HG02588 (cell line): ENCODE results near the gene SERPINA3.

Experiments
- ATAC-seq: cut with Tn5 transposase; IDR thresholded peaks from one replicate; pipeline ENCODE4 v1.9.1; 2021; ENCODE audit warnings: mild to moderate bottlenecking, moderate library complexity; ENCODE audit not compliant: unreplicated experiment

Gene SERPINA3

DNA sequence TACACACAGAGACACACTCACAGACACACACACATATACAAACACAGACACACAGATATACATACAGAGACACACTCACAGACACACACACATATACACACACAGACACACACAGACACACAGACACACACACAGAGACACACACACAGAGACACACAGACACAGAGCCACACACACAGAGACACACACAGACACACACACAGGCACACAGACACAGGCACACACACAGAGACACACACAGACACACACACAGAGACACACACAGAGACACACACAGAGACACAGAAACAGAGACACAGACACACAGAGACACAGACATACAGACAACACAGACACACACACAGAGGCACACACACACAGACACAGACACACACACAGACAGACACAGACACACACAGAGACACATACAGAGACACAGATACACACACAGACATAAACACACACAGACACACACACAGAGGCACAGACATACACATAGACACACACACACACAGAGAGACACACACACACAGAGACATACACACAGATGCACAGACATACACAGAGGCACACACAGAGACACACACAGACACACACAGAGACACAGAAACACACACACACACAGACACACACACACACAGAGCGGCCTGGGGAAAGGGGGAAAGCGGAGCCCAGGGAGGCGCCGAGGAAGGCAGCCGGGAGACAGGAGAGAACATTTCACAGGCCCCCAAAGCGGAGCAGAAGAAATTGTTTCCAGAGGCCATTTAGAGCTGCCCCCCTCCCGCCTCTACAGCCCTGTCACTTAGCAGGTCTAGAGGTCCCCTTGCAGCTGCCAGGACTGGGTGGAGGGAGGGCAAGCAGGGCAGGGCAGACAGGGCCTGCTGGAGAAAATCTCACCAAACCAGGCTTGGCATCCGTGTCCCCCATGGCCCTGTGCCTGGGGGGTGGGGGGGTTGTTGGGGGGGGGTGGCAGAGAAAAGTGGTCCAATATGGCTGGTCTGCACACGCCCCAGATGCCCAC is 38.9 kb downstream of the SERPINA3 start:
- ATAC-seq = no peak

DNA sequence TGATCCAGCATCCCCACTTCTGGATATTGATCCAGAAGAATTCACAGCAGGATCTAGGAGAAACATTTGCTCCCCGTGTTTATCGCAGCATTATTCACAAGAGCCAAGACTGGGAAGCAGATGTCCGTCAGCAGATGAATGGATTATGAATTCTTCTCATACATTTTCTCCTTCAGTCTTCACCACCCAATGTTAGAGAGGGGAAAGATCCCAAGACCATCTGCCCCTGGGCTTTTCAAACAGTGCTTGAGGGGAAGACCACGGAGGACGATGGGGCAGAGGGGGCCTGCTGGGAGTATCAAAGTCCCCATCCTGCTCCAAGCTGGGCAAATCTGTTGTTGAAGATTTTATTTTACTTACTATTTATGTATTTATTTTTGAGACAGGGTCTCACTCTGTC is 41.1 kb downstream of the SERPINA3 start:
- ATAC-seq = no peak

DNA sequence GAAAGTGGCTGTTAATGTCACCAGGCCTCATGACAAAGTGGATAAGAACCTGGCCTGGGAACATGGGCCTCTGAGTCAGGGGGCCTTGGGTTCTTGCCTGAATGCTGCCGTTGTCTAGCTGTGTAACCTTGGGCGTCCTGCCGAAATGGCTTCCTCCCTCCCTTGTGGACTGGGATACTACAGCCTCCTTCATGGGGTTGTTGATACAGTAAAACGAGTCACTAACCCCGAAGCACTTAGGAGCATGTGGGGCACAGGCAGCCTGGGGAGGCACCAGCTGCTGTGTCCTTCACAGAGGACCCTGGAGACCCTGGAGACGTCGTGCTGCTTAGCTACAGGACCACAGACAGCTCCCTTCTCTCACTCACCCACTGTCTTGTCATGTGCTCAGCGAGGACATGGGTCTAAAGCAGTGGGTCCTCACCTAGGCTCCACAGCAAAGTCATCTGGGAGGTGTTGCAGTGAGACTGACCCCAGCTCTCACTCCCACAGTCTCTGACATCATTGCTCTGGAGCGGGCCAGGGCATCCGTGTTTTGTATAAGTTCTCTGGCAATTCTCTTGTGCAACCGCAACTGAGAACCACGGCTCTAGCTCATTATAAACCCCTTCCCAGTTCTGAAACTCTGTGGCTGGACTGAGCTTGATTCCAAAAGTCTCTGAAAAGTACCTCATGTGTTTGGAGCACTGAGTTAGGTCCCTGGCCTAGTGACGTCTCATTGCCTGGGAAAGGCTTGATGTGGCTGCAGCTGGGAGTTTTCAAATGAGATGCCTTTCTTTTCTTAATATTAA is 42.1 kb downstream of the SERPINA3 start:
- ATAC-seq = no peak

DNA sequence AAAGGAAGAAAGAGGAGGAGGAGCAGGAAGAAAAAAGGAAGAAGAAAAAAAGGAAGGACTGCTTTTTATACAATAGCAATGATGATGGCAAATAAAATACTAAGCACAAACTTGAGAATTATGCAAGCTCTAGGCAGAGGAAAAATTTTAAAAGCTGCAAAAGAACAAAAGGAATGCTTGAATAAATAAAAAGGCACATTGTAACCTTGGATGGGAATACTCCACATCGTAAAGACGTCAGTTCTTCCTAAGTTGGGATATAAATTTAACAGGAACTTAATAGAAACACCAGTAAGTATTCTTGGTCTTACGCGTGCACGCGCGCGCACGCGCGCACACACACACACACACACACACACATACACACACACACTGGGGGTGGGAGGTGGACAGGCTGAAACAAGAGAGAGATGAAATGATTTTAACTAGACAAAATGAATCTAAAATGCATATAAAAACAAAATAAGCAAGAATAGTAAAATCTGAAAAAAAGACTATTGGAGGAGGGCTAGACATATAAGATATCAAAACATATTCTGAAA is 43.0 kb downstream of the SERPINA3 start:
- no peak for ATAC-seq

DNA sequence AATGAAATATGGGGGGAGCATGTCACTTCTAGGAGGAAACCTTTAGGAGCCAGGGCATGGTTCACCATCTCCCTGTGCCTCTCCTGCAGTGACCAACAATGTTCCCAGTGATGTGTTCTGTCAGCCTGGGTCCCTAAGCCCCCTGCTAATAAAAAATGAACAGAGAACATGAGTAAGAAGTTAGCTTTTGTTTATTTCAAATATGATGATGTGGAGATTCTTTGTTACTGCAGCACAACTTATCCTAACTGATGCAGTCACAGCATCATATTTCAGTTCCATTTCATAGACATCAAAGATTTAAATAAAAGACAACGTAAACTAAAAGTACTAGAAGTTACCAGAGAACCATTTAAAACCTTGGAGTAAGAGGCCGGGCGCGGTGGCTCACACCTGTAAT is 43.9 kb downstream of the SERPINA3 start:
- ATAC-seq = no peak

DNA sequence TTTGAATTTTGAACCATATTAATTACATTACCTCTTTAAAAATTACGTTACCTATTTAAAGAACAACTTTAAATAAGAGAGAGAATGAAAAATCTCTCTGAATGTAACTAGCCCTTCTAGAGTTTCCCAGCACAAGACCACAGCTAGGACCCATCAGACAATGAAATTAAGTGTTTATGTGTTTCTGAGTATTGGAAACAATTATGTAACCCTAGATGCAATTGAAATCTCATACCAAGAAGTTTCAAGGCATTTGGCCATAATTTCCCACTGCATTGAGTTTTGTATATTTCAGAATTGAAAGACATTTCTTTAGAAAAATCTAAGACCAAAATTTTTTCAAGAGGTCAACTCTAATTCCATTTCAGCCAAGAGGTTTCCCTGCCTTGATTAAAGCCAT is 47.1 kb downstream of the SERPINA3 start:
- no peak for ATAC-seq

DNA sequence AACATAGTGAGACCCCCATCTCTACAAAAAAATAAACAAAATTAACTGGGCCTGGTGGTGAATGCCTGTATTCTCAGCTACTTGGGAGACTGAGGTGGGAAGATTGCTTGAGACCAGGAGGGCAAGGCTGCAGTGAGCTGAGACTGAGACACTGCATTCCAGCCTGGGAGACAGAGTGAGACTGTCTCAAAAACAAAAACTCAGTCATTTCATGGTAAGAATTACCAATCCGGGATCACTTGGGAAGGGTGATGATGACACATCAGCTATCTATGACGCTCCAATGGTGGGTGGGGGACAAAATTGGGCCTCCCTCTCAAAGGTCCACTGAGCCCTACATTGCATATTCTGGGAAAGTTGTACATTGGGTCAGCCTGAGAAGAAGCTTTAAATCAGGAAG is 47.7 kb downstream of the SERPINA3 start:
- no peak for ATAC-seq

DNA sequence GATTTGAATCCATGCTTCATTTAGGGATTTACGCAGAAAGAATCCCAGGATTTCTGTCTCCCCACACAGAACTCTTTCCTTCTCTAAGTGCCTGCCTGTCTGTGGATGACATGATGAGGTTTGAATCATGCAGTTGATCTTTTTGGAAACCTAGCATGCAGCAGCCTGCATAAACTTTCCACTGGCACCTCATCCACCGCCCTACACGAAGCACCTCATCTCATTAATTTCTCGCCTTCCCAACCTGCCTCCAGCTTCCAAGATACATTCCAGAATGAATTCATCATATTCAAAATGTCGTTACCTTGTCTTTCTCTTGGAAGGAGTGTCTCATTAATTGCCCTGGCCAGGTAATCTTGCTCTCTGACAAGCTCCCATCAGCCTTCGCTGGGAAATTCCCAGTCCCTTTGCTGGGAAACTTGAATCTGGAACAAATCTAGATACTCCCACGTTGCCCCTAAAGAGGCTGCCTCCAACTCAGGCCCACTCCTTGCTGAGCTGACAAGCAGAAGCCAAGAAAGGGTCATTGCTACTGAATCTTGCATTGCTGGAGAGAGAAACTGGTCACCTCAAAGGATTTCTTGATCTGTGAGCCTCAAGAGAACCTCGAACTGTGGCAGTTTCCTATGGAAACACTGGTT is 48.2 kb downstream of the SERPINA3 start:
- ATAC-seq = no peak

DNA sequence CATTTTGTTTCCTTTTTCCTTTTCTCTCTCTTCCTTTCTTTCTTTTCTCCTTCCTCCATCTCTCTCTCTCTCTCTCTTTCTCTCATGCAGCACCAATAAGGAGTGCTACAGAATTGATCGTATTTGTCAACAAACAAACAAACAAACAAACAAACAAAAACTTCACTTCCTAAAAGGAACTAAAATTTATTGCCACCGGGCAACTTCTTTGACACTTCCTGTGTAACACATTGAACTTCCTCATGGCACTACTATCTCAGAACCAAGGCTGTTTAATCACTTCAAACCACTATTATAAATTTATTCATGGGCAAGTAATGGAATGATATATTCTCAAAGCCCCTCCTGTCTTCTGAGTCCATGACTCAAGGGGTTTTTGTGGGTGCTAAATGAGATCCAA is 51.3 kb downstream of the SERPINA3 start:
- ATAC-seq = no peak

DNA sequence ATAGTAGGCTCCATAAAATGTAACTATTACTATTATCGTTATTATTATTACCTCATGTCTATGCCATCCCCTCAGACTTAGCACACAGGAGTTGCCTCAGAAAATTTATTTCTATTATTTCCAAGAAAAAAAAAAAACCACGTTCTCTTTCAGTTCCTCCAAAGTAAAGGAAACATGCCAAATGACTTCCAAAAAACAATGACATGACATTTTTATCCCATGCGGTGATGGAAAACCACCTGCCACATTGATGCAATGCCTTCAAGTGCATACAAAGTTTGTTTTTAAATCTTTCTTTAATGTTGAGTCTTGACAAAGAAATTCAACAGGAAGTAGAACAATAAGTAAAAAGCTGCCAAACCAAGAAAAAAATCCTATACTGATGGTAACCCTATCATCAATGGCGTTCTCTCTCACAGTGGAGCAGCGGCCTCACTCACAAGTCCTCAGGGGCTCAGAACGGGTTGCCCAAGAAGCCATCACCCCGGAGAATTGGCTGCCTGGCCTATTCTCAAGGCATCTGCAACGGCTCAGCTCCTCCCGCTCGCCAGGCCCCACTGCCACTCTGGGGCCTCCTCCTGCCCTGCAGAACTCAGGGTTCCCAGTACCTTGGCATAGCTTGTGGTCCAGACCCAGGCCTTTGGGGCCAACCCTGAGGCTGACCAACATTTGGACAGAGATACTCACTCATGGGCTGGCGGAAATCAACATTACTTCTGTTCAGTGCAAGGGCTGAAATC is 51.9 kb downstream of the SERPINA3 start:
- ATAC-seq = no peak

DNA sequence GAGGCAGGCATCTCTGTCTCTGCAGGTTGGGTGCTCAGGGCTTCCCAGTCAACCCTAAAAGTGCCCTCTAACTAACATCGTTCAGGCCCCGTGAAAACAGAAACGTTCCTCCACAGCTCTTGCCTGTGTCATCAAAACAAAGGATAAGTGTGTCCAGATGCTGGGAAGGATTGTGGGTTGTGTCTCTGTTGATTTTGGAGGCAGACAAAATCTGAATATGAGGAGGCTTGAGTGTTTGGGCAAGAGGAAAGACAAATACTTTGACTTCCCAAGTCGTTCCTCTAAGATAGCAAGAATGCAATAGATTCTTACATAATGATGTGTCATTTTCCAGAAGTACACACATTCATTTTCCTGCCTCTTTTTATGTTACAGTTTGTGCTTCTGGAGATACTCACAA is 52.9 kb downstream of the SERPINA3 start:
- ATAC-seq = no peak

DNA sequence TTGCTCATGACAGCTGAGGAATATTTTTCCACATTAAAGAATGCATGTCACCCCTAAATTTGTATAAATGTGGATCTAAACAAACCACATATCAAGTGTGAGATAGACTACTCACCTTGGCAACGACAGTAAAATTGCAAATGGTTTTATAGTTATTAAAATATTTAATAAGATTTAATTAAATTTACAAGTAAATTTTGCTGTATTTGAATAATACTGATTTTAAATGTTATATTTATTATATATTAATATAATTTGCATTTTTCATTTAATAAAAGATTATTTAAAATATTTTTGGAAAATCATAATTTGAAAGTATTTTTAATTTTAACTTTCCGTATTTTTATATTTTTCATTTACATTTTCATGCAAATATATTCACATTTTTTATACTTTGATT is 53.4 kb downstream of the SERPINA3 start:
- ATAC-seq = no peak

DNA sequence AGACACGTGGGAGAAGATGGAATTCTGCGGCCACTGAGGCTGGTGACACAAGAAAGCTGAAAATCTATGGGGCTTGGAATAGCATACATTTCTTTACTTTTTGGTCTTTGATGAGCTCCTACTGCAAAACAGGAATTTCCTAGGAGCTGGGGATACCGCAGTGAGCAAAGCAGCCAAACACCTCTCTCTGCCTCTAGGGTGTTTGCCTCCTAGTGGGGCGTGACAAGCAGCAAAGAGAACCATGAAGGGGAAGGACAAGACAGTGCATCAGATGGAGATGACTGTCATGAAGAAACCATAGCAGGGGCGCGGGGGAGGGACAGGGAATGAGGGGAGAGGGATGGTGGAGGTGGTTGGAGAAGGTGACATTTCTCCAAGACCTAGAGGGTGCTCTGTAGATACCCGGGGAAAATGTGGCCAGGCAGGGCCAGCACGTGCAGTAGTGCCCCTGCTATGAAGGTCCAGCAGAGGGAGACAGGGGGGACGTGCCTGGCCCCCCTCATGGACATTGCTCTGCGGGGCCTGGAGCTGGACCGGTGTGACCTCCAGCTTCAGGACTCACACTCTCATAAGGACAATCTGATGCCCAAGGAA is 58.6 kb downstream of the SERPINA3 start:
- ATAC-seq = no peak

DNA sequence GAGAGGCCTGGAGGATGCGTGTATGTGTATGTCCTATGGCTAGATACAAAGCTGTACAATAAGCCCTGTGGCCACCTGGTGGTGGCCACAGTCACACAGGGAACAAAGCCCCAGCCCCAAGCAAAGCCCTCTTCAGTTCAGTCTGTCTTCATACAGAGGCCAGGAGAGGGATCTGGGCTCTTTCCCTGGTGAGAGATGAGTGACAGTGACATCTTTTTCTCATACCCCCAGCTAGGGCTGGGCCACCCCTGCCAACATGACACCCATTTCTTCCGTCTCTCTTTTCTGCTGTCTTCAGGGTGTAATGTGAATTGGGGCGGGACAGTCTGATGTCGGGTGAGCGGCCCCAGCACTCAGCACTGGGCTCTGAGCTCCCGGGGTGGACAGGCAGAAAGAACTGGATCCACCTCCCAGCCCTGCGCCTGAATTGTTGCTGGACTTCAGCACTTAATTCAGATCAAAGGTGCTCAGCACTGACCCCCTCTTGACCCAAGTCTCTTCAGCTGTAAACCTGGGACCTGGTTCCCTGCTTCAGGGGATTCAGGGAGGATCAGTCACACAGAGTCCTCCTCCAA is 59.8 kb downstream of the SERPINA3 start:
- ATAC-seq = no peak

DNA sequence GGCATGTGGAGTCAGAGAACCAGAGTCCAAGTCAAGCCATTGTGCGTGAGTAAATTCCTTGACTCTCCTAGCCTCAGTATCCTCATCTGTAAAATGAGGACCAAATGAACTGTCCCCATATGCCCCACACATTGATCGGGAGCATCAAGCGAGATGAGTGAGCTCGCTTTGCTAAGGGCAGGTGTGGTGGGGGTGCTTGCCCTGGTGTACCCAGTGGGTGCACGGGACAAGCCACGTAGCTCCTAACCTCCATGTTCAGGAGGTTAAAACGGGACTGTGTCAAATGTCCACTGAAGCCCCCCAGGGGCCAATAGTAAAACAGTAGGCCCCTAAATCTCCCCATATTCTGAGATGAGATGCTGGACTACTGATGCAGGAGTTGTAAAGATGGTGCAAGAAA is 60.9 kb downstream of the SERPINA3 start:
- ATAC-seq = no peak
